GM12864 (cell line): ENCODE data around the gene TMEM169.

Experiments used
- DNase-seq: peaks from one replicate; pipeline ENCODE4 v3.0.0-alpha.2; 2011; ENCODE audit warnings: low read depth
- H3K4me3 ChIP-seq: 2 replicates; pipeline ENCODE4 v1.5.1; 2011; ENCODE audit warnings: mild to moderate bottlenecking, low read depth, low read length, control low read depth
- CTCF ChIP-seq: IDR thresholded peaks from 2 replicates; pipeline ENCODE4 v1.5.1; 2011; ENCODE audit warnings: low read depth, mild to moderate bottlenecking, moderate library complexity, low read length, control low read depth, inconsistent platforms; ENCODE audit errors: missing control alignments

The TMEM169 gene

GRCh38 chr2:216070195-216070594 lies 11.5 kb upstream of the TMEM169 start:
- no peak overlapping the region for H3K4me3 ChIP-seq
- no peak for DNase-seq
- no peak for TF ChIP-seq CTCF

GRCh38 chr2:216071111-216071851 lies 10.4 kb upstream of the TMEM169 start:
- no peak overlapping the region for H3K4me3 ChIP-seq
- no peak for TF ChIP-seq CTCF
- no peak for DNase-seq

- TF ChIP-seq CTCF, result no peak
- no peak overlapping the region for H3K4me3 ChIP-seq
- no peak for DNase-seq
These were observed 9.2 kb upstream of the TMEM169 start for GRCh38 chr2:216072473-216072872.

GRCh38 chr2:216073773-216074172 lies 7.9 kb upstream of the TMEM169 start:
- TF ChIP-seq CTCF, result no peak
- no peak overlapping the region for H3K4me3 ChIP-seq
- DNase-seq, result no peak

GRCh38 chr2:216074380-216074779 lies 7.3 kb upstream of the TMEM169 start:
- H3K4me3 ChIP-seq, result no peak overlapping the region
- no peak for DNase-seq
- TF ChIP-seq CTCF, result no peak

- DNase-seq, result no peak
- no peak overlapping the region for H3K4me3 ChIP-seq
- no peak for TF ChIP-seq CTCF
These were observed 6.9 kb upstream of the TMEM169 start for GRCh38 chr2:216074794-216075193.
